Measurements from ENCODE around the gene DCUN1D3. TPM values are rescaled to one million over a fixed set of nuclear protein-coding genes. Genes with fewer than 3 reads are reported as not detected.
"Not testable (repeated sequence)": the region's sequence is repeated elsewhere in the genome, so short reads cannot be mapped to it uniquely, and the experiment has no call there.

Gene DCUN1D3
- polyA plus RNA-seq, 2 of the 4 experiments (the other 2 are of a cell fraction) = 5.2 to 7.2 TPM

GRCh38 chr16:20929676-20930364 lies 29.7 kb upstream of the DCUN1D3 start:
- ATAC-seq; DNase-seq (ENCODE audit: low read depth in 1 of 2, low spot score in 1 of 2); H3K27ac ChIP-seq; FAIRE-seq; H3K4me2 ChIP-seq; H3K4me3 ChIP-seq; H3K4me1 ChIP-seq; POLR2A ChIA-PET; H3K9me3 ChIP-seq: not testable (repeated sequence)
- 68% methylated on average over 10 of the region's 10 CpGs for WGBS (ENCODE audit: missing lambda C conversion rate)
- CTCF ChIA-PET = interaction anchor here (0.6 to 1.6 kb wide), 5 partner anchors 9 to 190 kb away, joined by 3 read pairs; no protein-coding TSS in a partner anchor

GRCh38 chr16:20928774-20929411 lies 28.7 kb upstream of the DCUN1D3 start:
- no peak for FAIRE-seq
- ChIA-PET CTCF (interaction anchor here (0.9 kb wide), 1 partner anchor 8 kb away, joined by 3 read pairs; no protein-coding TSS in a partner anchor), POLR2A (no interaction called here)
- Histone ChIP-seq H3K4me3 (no peak overlapping the region), H3K4me1 (no peaks in the 10 kb centered on the region), H3K4me2 (no peak overlapping the region), H3K9me3 (no peaks in the 10 kb centered on the region), H3K27ac (no peak overlapping the region)
- 86% methylated on average over 5 of the region's 5 CpGs for WGBS (ENCODE audit: missing lambda C conversion rate)
- DNase-seq (ENCODE audit: low read depth in 1 of 2, low spot score in 1 of 2) = no peak
- TF ChIP-seq CTCF (IDR thresholded peaks at IDR 0.05) (no peak), POLR2A (IDR thresholded peaks at IDR 0.05; ENCODE audit: low read length) (no peak), JUN (IDR thresholded peaks at IDR 0.05) (no peak)
- ATAC-seq = no peak

- ATAC-seq = no peak
- TF ChIP-seq HDAC2 (IDR thresholded peaks at IDR 0.05) (no peak), CHD4 (IDR thresholded peaks at IDR 0.05; ENCODE audit: borderline replicate concordance) (no peak), GATA3 (IDR thresholded peaks at IDR 0.05; ENCODE audit: borderline replicate concordance) (no peak), PBX3 (IDR thresholded peaks at IDR 0.05) (no peak), RNF2 (IDR thresholded peaks at IDR 0.05; ENCODE audit: borderline replicate concordance, low read depth) (no peak), REST (IDR thresholded peaks at IDR 0.05) (no peak), JUNB (IDR thresholded peaks at IDR 0.05) (no peak), ELK1 (IDR thresholded peaks at IDR 0.05; ENCODE audit: low read depth, low read length) (no peak), EHF (CRISPR knock-in tag; IDR thresholded peaks at IDR 0.05) (no peak), POLR2AphosphoS2 (conservative IDR thresholded peaks at IDR 0.05; ENCODE audit: low read length) (no peak), E2F6 (IDR thresholded peaks at IDR 0.05; ENCODE audit: borderline replicate concordance, low read depth) (no peak), MAFK (IDR thresholded peaks at IDR 0.05; ENCODE audit: partially characterized antibody) (no peak)
- no peak for FAIRE-seq
- Histone ChIP-seq H3K27ac (no peak overlapping the region), H3K4me1 (no peaks in the 10 kb centered on the region), H3K4me3 (no peak overlapping the region), H3K9me3 (no peaks in the 10 kb centered on the region), H3K4me2 (no peak overlapping the region)
- POLR2A ChIA-PET = no interaction called here
- CTCF ChIA-PET = no interaction called here
- WGBS (ENCODE audit: missing lambda C conversion rate) = 95% methylated on average over 1 of the region's 1 CpG
- no peak for DNase-seq (ENCODE audit: low read depth in 1 of 2, low spot score in 1 of 2)
Observed at GRCh38 chr16:20925751-20926150, 25.6 kb upstream of the DCUN1D3 start.
